Pulmonary artery endothelial cell (primary cell): ENCODE results near the gene ATP13A2. TPM values are rescaled to one million over a fixed set of nuclear protein-coding genes. Genes with fewer than 3 reads are reported as not detected.

Source experiments
- DNase-seq: peaks from one replicate; pipeline ENCODE4 v3.0.0-alpha.2; 2011; ENCODE audit warnings: low read depth, low spot score
- total RNA-seq: library from RNA; depleted of rRNA; stranded (reverse); fragments of >200 nt; gene quantifications from 2 replicates; pipeline ENCODE4 v1.2.3, GENCODE V29; 2014

ATP13A2 gene, protein sequence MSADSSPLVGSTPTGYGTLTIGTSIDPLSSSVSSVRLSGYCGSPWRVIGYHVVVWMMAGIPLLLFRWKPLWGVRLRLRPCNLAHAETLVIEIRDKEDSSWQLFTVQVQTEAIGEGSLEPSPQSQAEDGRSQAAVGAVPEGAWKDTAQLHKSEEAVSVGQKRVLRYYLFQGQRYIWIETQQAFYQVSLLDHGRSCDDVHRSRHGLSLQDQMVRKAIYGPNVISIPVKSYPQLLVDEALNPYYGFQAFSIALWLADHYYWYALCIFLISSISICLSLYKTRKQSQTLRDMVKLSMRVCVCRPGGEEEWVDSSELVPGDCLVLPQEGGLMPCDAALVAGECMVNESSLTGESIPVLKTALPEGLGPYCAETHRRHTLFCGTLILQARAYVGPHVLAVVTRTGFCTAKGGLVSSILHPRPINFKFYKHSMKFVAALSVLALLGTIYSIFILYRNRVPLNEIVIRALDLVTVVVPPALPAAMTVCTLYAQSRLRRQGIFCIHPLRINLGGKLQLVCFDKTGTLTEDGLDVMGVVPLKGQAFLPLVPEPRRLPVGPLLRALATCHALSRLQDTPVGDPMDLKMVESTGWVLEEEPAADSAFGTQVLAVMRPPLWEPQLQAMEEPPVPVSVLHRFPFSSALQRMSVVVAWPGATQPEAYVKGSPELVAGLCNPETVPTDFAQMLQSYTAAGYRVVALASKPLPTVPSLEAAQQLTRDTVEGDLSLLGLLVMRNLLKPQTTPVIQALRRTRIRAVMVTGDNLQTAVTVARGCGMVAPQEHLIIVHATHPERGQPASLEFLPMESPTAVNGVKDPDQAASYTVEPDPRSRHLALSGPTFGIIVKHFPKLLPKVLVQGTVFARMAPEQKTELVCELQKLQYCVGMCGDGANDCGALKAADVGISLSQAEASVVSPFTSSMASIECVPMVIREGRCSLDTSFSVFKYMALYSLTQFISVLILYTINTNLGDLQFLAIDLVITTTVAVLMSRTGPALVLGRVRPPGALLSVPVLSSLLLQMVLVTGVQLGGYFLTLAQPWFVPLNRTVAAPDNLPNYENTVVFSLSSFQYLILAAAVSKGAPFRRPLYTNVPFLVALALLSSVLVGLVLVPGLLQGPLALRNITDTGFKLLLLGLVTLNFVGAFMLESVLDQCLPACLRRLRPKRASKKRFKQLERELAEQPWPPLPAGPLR
- 41.6 and 51.7 TPM in 2 replicates for total RNA-seq

DNA sequence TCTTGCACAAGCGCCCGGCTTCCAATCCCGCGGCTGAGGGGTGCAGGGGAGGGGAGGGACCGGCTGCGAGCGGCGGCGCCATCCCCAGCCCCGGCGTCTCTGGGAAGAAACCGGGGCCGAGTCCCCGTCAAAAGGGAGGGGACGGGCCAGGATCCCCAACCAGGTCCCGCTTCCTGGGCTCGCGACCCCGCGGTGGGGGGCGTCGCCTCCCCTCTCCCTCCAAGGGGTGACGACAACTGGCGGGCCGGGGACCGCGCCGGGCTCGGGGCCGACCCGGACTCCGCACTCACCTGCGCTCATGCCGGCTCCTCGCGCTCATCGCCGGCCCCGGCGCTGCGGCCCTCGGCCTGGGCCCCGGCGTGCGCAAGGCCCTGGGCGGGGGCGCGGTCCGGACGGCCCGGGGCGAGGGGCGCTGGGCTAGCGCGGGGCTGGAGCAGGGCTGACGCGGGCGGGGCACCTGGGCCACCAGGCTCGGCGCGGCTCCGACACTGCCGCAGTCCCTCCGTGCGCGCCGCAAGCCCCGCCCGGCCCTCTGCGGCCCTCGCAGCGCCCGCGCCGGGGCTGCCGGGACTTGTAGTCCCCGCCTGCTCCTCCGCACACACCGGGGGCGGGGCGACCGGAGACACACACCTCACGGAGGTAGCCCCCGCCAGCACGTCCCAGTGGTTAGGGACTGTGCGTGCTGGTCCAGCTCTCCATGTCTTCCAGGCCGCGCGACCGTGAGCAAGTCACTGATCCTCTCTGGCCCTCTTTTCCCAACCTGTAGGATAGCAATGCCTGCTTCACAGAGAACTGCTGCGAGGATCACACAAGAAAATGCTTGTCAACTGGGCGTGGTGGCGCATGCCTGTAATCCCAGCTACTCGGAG is at the start of gene ATP13A2:
TSS of gene ATP13A2 (minus strand) at position 490 of the 869 bp plus-strand sequence. CDS start at position 300, 190 bp downstream.
- peak; percentile 13 for DNase-seq

DNA sequence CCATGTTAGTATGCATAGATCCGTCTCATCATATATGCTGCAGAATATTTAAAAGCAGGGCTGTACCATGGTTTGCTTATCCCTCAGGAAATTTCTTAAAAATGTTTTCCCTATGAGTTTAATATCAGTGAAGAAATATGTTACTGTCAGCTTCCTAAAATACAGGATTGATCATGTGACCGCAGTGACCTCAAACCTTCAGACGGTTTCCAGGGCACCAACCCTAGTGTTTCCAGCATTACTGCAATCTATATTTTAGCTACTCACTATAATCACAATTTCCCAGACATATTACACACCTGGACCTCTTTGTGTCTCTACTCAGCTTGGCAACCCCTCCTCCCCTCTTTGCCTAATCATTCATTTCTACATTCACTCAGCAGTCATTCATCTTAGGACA is 49.8 kb upstream of the ATP13A2 start:
- DNase-seq: no peak

DNA sequence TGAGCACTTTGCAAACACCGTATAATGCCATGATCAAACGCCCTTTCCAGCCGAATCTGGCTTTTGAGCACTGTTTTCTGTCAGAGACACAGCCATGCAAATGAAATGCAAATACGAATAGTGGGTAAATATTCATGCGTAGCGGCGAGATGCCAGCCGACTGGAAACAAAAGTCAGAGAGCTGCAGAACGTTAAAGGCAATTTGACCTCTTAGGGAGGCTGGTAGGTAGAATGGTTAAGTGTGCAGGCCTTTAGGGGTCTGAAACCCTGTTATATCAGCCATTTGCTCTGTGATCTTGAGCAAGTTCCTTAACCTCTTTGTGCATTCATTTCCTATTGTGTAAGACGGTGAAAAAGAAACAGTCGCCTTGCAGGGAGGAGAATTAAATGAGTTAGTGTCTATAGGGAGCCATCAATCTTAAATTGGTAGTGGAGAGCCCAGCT is 48.6 kb upstream of the ATP13A2 start:
- DNase-seq: no peak

DNA sequence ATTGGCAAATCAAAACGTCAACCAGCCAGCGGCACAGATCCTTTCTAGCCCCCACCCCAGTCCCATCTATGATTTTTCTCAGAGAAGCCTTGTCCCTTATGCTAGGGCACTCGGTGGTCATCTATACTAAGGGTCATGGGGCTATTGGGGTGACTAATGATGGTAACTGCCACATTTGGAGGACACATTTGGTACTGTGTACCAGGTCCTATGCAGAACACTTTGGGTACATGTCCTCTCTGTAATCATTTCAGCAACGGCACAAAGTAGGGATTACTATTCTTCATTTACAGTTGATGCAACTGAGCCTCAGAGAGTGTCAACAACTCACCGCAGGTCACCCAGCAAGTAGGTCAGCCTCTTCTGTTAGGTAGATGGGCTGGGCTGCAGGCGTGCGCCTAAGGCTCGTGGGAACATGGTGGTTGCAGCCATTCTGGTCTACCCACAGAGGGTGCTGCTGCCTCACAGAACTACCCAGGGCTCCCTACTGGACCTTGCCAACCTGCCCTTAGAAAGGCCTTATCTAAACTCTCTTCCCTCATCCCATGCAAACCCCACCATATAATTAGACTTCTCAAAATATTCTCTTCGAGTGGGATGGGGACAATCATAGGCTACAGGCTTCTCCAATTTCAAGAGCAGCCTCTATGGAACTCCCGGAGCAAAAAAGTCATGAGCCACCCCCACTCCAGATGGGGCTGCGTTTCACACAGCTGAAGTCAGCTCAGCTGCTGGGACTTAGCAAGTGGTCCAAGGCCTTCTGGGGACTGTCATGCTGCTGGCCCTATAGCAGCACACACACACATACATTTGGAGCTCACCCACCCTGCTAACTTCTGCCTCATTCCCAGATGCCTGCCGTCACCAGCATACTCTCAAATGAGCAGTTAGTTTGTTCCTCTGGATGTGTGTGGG is 47.9 kb upstream of the ATP13A2 start:
- peak; percentile 29 for DNase-seq

DNA sequence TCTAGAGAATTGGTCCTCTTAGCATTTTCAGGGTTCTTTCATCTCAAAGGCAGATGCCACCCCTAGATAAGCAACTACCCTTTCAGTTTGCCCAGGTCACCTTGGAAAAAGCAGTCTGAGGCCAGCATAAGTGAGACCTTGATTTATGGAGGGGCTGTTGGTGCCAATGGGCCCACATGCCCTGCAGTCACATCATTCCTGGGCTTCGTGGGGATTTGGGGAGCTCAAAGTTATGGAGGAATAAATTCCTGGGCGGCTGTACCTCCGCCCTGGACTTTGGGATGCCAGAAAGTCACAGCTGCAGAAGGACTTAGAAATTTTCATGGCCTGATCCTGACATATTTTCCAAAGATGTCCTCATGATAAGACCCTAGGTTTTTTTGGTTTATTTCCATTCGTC is 44.8 kb upstream of the ATP13A2 start:
- no peak for DNase-seq

DNA sequence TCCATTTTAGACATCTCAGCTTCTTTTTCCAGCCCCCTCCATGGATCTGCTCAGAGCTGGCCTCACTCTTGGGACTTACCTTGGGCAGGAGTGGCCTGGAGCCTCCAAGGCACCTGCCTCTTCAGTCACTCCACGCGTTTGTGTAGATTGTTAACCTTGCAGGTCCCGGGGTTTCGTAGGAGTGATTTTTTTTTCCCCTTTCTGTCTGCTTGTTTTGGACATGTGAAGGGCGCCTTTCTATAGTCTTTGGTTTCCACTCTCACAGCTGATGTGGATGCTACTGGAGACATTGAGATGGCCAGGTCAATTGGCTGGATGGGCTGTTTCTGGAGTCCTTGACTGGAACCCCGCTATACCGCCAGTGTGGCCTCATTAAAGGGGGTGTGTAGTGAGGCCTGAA is 44.1 kb upstream of the ATP13A2 start:
- DNase-seq: no peak

DNA sequence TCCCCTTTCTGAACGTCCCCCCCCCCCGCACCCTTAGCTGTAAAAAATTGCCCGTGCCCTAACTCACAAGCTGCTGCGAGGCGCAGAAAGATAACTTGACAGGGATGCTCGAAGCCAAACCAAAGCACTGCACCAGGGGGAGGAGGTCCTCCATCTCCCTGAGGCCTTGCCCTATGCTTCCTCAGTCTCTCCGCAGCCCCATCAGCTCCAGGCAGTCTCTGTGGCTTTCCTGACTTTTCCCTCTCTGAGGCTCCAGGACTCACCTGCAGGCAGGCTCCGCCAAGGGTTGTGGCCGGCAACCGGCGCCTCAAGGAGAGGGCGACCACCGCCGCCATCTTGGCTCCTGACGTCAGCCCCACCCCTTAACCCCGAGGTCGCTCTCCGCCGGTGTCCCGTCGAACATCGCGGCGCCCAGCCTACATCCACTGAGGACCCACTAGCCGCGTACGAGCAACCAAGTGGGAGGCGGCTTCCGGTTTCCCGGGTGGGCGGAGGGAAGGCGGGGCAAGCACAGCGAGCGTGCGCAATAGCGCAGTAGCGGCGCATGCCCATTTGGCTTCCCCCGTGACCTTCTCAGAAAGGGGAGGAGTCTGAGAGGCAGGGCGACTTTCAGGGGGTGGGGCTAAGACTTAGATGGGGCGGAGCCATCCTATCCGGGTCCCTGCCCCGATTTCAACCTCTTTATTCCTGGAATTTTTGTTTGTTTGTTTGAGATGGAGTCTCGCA is 42.1 kb upstream of the ATP13A2 start, which contains the start of gene SDHB:
TSS of gene SDHB (minus strand) at position 348 of the 726 bp plus-strand sequence. CDS start at position 335, 13 bp downstream.
- DNase-seq: peak; percentile 90

DNA sequence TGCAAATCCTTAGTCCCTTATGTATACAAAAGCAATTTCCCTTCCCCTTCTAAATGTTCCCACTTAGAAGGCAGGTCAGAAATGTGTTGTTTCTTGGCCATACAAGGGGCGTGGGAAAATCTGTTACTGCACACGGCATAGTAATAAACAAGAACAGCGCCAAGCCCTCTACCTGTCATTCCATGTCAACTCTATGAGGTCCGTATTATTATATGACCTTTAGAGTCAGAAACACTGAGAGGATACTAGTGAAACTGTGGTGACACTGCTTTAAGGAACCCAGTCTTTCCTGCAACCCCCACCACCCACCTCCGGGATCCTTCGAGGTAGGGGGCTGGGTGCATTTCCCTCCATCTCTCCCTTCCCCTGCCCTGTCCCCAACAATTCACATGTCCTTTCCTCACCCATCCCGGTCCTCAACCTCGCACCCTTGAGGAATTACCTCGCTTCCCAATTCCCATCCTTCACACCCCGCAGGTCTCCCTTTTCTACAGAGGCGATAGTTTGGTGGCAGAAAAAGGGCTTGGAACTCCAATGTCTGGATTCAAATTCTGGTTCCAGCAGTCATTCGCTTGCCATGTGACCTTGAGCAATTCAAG is 41.5 kb upstream of the ATP13A2 start:
- no peak for DNase-seq

DNA sequence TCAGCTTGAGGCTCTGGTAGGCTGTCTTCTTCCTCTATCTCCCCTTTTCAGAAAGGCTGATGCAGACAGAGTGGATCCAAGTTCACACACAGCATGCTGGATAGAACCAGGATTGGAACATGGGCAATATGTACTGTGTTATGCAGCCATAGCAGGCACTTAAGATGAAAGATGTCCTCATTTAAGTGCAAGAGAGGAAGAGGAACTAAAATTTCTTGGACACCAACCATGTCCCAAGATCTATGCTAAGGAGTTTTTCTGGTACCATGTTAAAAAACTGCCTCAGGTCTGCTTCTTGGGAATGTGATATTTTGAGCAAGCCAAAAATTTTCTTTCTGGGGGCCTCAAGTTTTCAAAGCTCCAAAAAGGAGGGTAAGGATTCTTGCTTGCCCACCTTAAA is 40.9 kb upstream of the ATP13A2 start:
- DNase-seq: no peak

DNA sequence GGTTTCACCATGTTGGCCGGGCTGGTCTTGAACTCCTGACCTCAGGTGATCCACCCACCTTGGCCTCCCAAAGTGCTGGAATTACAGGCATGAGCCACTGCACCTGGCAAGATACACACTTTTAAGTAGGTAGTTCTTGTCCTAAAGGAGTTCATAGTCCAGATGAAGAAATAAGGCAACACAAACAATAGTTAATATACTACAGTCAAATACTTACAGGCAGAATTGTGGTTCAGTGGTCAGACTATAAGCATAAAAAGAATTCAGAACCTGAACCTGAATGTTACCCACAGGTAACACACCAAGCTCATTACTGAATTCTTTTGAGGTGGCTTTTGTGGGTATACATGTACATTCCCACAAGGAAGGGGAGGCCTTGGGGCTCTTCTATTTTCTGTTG is 40.3 kb upstream of the ATP13A2 start:
- no peak for DNase-seq

DNA sequence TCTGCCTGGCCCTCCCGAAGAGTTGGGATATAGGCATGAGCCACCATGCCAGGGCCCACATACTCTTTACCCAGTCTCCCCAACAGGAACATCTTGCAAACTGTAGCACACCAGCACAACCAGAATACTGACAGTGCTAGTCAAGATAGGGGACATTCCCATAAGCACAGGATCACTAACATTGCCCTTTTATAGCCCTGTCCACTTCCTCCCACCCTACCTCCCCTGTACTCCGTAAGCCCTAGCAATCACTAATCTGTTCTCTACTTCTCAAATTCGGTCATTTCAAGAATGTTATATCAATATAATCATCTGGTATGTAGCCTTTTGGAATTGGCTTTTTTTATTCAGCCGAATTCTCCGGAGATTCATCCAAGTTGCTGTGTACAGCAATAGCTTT is 36.2 kb upstream of the ATP13A2 start:
- DNase-seq: no peak

DNA sequence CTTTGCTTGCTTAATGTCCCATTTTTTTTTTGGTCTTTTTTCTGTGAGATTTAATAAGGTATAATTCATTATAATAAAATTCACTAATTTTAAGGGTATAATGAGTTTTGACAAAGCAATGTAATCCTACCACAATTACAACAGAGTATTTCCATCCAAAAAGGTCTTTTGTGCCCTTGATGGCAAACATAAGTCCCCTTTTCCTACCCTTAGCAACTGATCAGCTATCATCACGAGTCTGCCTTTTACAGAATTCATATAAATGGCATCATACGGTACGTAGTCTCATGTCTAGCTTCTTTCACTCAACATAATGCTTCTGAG is 34.6 kb upstream of the ATP13A2 start:
- DNase-seq: no peak

DNA sequence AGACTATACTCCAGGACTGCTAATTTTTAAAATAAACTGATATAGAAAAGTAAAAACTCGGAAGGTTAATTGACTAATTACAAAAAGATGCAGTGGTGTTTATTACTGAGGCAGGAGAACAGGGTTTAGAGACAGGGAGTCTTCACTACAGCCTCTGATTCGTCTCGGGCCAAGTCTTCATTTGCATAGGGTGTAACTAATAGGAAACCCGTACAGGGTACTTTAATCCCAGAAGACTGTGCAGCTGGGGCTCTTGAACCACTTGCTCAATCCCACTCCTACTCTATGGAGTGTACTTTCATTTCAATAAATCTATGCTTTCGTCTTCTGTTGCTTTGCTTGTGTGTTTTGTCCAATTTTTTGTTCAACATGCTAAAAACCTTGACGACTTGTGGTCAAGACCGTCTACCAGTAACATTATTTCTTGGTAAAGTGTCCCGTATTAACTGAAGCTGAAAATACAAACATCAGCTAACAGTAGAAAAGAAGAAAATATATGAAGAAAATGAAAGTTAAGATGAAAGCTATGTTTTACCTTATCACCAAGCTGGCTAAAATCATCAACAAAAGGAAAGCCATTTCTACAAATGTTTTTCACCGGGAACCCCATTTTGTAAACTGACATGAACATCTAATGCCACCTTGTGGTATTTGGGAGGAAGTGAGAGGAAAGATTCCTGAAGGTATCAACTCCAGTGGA is 34.1 kb upstream of the ATP13A2 start:
- peak; percentile 39 for DNase-seq

DNA sequence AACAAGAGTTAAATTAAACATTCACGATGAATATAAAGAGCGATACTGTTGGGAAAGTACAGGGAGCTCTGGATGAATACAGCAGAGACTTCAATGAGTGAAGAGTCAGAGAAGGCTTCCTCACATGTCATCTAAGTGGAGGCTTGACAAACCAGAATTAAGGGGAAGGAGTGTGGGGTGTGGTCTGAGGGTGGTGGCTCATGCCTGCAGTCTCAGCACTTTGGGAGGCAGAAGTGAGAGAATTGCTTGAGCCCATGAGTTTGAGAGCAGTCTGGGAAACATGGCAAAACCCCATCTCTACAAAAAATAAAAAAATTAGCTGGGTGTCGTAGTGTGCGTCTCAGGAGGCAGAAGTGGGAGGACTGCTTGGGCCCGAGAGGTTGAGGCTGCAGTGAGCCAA is 33.4 kb upstream of the ATP13A2 start:
- no peak for DNase-seq

DNA sequence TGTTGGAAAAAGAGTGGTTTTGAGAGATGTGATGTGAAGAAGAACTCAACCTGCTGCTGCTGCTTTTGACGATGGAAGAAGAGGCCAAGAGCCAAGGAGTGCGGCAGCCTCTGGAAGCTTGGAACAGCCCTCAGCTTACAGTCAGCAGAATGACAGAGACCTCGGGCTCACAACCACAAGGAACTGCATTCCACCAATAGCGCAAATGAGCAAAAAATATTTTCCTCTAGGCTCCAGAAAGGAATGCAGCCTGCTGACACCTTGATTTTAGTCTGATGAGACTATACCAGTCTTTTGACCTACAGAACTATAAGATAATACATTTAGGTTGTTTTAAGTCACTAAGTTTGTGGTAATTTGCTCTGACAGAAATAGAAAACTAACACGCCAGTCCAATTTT is 31.9 kb upstream of the ATP13A2 start:
- no peak for DNase-seq

DNA sequence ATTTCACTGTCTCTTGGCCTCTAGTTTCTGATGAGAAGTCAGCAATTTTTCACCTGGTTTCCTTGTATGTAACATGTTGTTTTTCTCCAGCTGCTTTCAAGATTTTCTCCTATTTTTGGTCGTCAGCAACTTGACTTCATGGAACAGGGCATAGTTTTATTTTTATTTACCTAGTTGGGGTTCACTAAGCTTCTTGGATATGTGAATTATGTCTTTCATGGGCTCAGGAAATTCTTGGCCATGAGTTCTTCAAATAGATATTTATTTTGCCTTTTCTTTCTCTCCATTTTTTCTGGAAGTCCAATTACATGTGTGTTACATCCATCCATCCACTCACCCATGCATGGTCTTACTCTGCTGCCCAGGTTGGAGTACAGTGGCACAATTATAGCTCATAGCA is 28.4 kb upstream of the ATP13A2 start:
- DNase-seq: no peak

DNA sequence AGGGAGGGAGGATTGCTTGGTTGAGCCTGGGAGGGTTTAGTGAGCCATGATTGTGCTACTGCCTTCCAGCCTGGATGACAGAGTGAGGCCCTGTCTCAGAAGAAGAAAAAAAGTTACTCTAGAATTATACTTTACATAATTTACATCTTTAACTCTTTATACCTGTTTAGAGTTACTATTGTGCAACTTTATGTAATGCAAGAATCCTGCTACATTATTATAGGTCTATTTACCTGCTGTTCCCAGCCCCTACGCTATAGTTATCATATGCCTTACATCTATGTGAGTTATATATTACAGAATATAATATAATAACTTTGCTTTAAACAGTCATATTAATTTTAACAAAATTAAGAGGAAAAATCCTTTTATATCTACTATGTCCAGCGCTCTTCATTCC is 27.8 kb upstream of the ATP13A2 start:
- no peak for DNase-seq

DNA sequence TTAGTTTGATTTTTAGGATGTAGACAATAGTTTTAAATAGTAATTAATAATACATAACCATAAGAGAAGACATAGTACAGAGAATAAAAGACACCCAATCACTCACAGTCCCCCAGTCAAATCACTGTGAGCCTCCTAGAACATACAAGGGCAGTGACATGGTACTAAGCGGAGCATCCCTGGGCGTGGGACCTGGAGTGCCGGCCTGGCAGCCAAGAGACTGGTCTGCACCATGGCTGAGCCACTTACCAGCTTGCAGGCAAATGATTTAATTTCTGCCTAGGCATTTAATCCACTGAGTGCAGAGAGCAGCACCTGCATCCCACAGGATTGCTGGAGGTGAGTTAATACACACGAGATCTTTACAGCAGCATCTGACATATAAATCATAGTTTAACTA is 21.8 kb upstream of the ATP13A2 start:
- no peak for DNase-seq
